A673 (cell line): ENCODE data around the gene SLC9C2. TPM values are rescaled to one million over a fixed set of nuclear protein-coding genes. Genes with fewer than 3 reads are reported as not detected.

ENCODE experiments used
- BruUV-seq: library from RNA; stranded (reverse); fragments of 400-500 nt; replicated peaks from 2 replicates; lab custom pipeline; 2021; lab: Mats Ljungman, UMichigan
- CTCF ChIA-PET: fragments of 300-600 bp; sonication (Branson Sonifier 250); formaldehyde crosslinking; loops from one replicate; lab custom pipeline; 2022; ENCODE audit warnings: antibody characterized with exemption; lab: Charles Lee
- POLR2A ChIA-PET: fragments of 300-600 bp; sonication (Branson Sonifier 250); formaldehyde crosslinking; loops from one replicate; lab custom pipeline; 2022; ENCODE audit warnings: antibody characterized with exemption; ENCODE audit not compliant: low non-redundant PET; lab: Charles Lee
- DNase-seq: peaks from one replicate; pipeline ENCODE4 v3.0.0-alpha.2; 2015; ENCODE audit warnings: low spot score
- H3K27ac ChIP-seq: fragments of 200-600 bp; sonication (generic); 2 replicates; pipeline ENCODE4 v1.5.1; 2016; ENCODE audit warnings: mixed run types, low read depth, mild to moderate bottlenecking, mixed read lengths, antibody characterized with exemption, low read length; ENCODE audit not compliant: poor library complexity, severe bottlenecking
- H3K27me3 ChIP-seq: fragments of 200-600 bp; sonication (generic); replicated peaks from 2 replicates; pipeline ENCODE4 v1.6.1; 2017; ENCODE audit warnings: mixed run types, low read depth, mild to moderate bottlenecking, mixed read lengths, antibody characterized with exemption, low read length; ENCODE audit not compliant: insufficient read depth, poor library complexity
- H3K36me3 ChIP-seq: fragments of 200-600 bp; sonication (generic); 2 replicates; pipeline ENCODE4 v1.6.1; 2016; ENCODE audit warnings: mixed run types, mild to moderate bottlenecking, mixed read lengths, antibody characterized with exemption, low read length; ENCODE audit not compliant: insufficient read depth, poor library complexity, severe bottlenecking
- H3K4me1 ChIP-seq: fragments of 200-600 bp; sonication (generic); 2 replicates; pipeline ENCODE4 v1.6.1; 2017; ENCODE audit warnings: mixed run types, mild to moderate bottlenecking, mixed read lengths, antibody characterized with exemption, low read length; ENCODE audit not compliant: insufficient read depth, poor library complexity, severe bottlenecking
- H3K4me3 ChIP-seq: fragments of 200-600 bp; sonication (generic); 2 replicates; pipeline ENCODE4 v1.5.1; 2016; ENCODE audit warnings: low read depth, mixed run types, mild to moderate bottlenecking, mixed read lengths, low read length; ENCODE audit not compliant: poor library complexity, severe bottlenecking
- H3K9me3 ChIP-seq: fragments of 200-600 bp; sonication (generic); 2 replicates; pipeline ENCODE4 v1.6.1; 2016; ENCODE audit warnings: mixed run types, low read depth, mild to moderate bottlenecking, mixed read lengths, antibody characterized with exemption, low read length; ENCODE audit not compliant: poor library complexity, severe bottlenecking
- CTCF ChIP-seq: fragments of 300-800, 200-600 bp; sonication (generic); conservative IDR thresholded peaks from 2 replicates; pipeline ENCODE4 v1.5.1; 2017; ENCODE audit warnings: low read depth, mild to moderate bottlenecking, antibody characterized with exemption, low read length, moderate library complexity, mixed read lengths
- EZH2 ChIP-seq: fragments of 200-600 bp; sonication (generic); IDR thresholded peaks from 2 replicates; pipeline ENCODE4 v1.6.1; 2017; ENCODE audit warnings: borderline replicate concordance, low read depth, mild to moderate bottlenecking, mixed read lengths, antibody characterized with exemption, low read length; ENCODE audit not compliant: poor library complexity, severe bottlenecking
- intact Hi-C: fragments of 100-400 bp; cut with micrococcal nuclease; formaldehyde crosslinking; loops from one replicate; pipeline ENCODE4 v1.10.0; 2022; ENCODE audit not compliant: unreplicated experiment
- total RNA-seq: library from RNA; stranded (reverse); gene quantifications from 2 replicates; pipeline ENCODE4 v1.2.3, GENCODE V29; 2021

The SLC9C2 gene
- total RNA-seq, 1 experiment from 2014 or later = not detected

DNA sequence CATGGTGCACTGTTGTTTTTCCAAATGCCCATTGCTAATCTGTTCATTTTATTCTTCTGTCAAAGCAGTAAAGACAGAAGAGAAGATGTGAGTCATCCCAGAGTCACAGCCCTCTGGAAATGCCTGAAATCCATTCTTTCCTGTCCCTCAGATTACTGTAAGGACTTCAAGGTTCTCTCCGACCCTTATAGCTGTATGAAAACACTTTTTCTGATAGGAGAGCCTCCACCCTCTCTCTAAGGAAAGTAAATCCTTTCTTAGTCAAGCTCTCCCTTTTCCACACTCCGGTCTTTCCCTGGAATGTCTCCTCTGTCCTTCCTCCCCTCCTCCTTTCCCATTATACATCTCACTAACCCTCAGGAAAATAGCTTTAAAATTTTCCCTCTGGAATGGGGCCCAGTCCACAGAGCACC is 129.3 kb downstream of the SLC9C2 start:
- Histone ChIP-seq H3K9me3 (no peaks in the 10 kb centered on the region), H3K4me1 (peaks cover 9% of the 10 kb centered on the region), H3K27me3 (no peaks in the 10 kb centered on the region), H3K27ac (no peak overlapping the region), H3K36me3 (no peaks in the 10 kb centered on the region), H3K4me3 (no peak overlapping the region)
- no TSS peak for BruUV-seq
- intact Hi-C loops = no loop called here
- TF ChIP-seq CTCF (no peak), EZH2 (no peak)
- ChIA-PET POLR2A (no interaction called here), CTCF (no interaction called here)
- no peak for DNase-seq

DNA sequence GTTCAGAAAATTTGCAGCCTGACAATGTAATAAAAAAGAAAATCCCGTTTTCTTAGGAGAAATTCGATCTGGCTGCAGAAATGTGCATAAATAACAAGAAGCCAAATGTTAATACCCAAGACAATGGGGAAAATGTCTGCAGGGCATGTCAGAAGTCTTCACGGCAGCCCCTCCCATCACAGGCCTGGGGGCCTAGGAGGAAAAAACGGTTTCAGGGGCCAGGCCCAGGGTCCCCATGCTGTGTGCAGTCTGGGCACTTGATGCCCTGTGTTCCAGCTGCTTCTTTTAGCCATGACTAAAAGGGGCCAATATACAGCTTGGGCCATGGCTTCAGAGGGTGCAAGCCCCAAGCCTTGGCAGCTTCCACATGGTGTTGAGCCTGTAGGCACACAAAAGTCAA is 132.3 kb downstream of the SLC9C2 start:
- ChIA-PET POLR2A (no interaction called here), CTCF (no interaction called here)
- Histone ChIP-seq H3K27me3 (no peaks in the 10 kb centered on the region), H3K4me3 (no peak overlapping the region), H3K27ac (no peak overlapping the region), H3K4me1 (no peaks in the 10 kb centered on the region), H3K9me3 (peaks cover 5% of the 10 kb centered on the region), H3K36me3 (no peaks in the 10 kb centered on the region)
- no TSS peak for BruUV-seq
- DNase-seq = no peak
- intact Hi-C loops = no loop called here
- TF ChIP-seq CTCF = no peak
- TF ChIP-seq EZH2 = no peak

GRCh38 chr1:173469656-173470055 is 133.2 kb downstream of the SLC9C2 start:
- Histone ChIP-seq H3K9me3 (peaks cover 7% of the 10 kb centered on the region), H3K4me3 (no peak overlapping the region), H3K27ac (no peak overlapping the region), H3K4me1 (no peaks in the 10 kb centered on the region), H3K27me3 (no peaks in the 10 kb centered on the region), H3K36me3 (no peaks in the 10 kb centered on the region)
- no TSS peak for BruUV-seq
- TF ChIP-seq CTCF (no peak), EZH2 (no peak)
- ChIA-PET CTCF (no interaction called here), POLR2A (no interaction called here)
- no peak for DNase-seq
- intact Hi-C loops = no loop called here
